ENCODE results near the gene PTPRN. TPM values are rescaled to one million over a fixed set of nuclear protein-coding genes. Genes with fewer than 3 reads are reported as not detected.
"Not testable (repeated sequence)": the region's sequence is repeated elsewhere in the genome, so short reads cannot be mapped to it uniquely, and the experiment has no call there.

Gene PTPRN
- total RNA-seq, 2 experiments from 2014 or later = not detected

DNA sequence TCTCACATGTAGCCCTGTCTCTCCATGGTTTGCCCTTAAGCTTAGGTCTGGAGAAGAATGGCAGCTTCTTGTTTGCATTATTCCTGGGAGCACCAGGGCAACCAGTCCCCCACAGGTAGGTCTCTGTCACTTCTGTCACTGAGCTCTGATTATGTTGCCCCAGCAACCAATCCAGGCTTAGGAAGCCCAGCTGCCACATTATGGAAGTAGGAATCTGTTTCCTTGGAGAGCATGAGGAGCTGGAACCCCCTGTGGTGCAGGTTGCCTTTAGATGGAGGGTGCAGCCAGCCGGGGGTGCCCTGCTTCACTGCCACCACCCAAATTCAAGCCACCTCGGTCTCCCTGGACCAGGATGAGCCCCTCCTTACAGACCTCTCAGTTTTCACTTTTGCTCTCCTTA, 18.5 kb upstream of the PTPRN start:
- POLR2A ChIA-PET = no interaction called here
- Mint-ChIP-seq H3K36me3 (no peaks in the 10 kb centered on the region), H3K4me1 (peaks cover 1% of the 10 kb centered on the region), H3K27me3 (peaks cover 48% of the 10 kb centered on the region), H3K27ac (no peak overlapping the region), H3K9me3 (peaks cover 2% of the 10 kb centered on the region), H3K4me3 (no peak overlapping the region)
- no peak for ATAC-seq (ENCODE audit: low read depth)
- no peak for DNase-seq

DNA sequence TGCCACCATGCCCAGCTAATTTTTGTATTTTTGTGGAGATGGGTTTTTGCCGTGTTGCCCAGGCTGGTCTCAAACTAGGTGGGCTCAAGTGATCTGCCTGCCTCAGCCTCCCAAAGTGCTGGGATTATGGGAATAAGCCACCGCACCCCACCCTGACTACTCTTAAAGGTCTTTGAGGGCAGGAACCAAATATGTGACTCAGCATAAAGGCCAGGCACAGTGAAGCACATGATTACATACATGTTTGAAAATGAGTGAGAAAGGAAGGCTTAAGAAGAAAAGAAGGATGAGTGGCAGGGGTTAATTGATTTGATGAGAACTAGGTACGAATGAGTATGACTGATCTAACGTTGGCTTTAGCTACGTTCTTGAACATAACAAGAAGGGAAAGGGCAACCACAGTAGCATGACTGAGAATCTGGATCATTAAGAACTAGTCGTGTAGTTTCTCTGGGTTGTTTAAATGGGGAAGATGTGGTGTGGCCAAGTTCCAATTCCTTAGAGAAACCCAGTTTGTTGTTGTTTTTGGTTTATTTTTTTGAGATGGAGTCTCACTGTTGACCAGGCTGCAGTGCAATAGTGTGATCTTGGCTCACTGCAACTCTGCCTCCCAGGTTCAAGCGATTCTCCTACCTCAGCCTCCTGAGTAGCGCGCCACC, 16.6 kb upstream of the PTPRN start:
- H3K36me3 Mint-ChIP-seq = no peaks in the 10 kb centered on the region
- DNase-seq = no peak
- H3K4me3 Mint-ChIP-seq = no peak overlapping the region
- peaks cover 32% of the 10 kb centered on the region for H3K27me3 Mint-ChIP-seq
- ATAC-seq (ENCODE audit: low read depth) = no peak
- H3K27ac Mint-ChIP-seq = no peak overlapping the region
- peaks cover 6% of the 10 kb centered on the region for H3K4me1 Mint-ChIP-seq
- H3K9me3 Mint-ChIP-seq = no peaks in the 10 kb centered on the region
- POLR2A ChIA-PET = no interaction called here

DNA sequence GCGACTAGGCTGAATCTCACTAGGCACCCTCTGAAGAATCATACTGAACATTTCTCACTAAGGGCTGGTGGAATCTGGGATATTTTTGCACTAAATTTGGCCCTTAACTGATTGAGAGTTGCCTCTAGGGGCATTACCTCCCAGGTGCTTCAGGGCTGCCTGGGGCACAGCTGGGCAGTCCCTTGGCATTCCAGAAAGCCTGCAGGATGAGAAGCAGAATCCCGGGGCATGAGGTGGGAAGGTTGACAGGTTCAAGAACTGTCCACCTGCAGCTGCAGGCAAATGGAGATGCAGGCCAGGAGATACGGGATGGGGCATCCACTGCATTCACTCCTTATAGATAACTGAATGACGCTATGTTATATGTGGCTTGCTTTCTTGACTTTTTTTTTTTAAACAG, 15.9 kb upstream of the PTPRN start:
- Mint-ChIP-seq H3K4me1 (peaks cover 7% of the 10 kb centered on the region), H3K4me3 (no peak overlapping the region), H3K36me3 (no peaks in the 10 kb centered on the region), H3K27ac (no peak overlapping the region), H3K9me3 (no peaks in the 10 kb centered on the region), H3K27me3 (peaks cover 28% of the 10 kb centered on the region)
- DNase-seq = no peak
- POLR2A ChIA-PET = no interaction called here
- ATAC-seq (ENCODE audit: low read depth) = no peak

DNA sequence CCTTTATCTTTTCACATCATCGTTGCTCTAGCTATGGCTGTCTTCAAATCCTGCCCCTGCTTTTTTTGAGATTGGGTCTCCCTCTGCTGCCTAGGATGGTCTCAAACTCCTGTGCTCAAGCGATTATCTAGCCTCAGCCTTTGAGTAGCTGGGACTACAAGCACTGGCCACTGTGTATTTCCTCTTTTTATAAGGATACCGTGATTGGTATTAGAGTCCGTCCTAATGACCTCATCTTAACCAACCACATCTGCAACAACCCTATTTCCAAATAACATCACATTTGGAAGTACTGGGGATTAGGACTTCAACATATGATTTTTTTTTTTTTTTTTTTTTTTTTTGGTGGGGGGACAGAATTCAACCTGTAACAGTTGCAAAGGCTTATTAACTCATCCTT, 14.2 kb upstream of the PTPRN start:
- H3K4me1 Mint-ChIP-seq = peaks cover 7% of the 10 kb centered on the region
- H3K36me3 Mint-ChIP-seq = no peaks in the 10 kb centered on the region
- no peak overlapping the region for H3K4me3 Mint-ChIP-seq
- peaks cover 27% of the 10 kb centered on the region for H3K27me3 Mint-ChIP-seq
- H3K27ac Mint-ChIP-seq = no peak overlapping the region
- DNase-seq = no peak
- POLR2A ChIA-PET = no interaction called here
- no peak for ATAC-seq (ENCODE audit: low read depth)
- H3K9me3 Mint-ChIP-seq = no peaks in the 10 kb centered on the region

DNA sequence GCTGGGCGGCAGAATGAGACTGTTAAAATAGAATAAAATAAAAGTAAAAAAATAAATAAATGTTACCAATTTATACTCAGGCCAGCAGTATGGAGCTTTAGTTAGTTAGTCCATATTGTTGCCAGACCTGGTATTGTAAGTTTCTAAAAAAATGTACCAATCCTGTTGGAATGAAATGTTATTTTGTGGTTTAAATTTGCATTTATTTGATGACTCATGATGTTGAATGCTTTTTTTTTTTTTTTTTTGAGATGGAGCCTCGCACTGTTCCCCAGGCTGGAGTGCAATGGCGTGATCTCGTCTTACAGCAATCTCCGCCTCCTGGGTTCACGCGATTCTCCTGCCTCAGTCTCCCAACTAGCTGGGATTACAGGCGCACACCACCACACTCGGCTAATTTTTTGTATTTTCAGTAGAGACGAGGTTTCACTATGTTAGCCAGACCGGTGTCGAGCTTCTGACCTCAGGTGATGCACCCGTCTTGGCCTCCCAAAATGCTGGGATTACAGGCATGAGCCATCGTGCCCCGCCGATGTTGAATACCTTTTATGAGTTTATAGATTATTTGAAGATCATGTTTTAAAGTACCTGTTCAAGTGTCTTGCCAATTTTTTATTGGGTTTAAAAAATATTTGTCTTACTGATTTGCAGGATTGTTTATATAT, 5.7 kb upstream of the PTPRN start:
- no peak overlapping the region for H3K27ac Mint-ChIP-seq
- no peaks in the 10 kb centered on the region for H3K4me1 Mint-ChIP-seq
- DNase-seq = no peak
- POLR2A ChIA-PET = no interaction called here
- H3K4me3 Mint-ChIP-seq = no peak overlapping the region
- H3K27me3 Mint-ChIP-seq = peaks cover 22% of the 10 kb centered on the region
- ATAC-seq (ENCODE audit: low read depth) = no peak
- H3K36me3 Mint-ChIP-seq = no peaks in the 10 kb centered on the region
- H3K9me3 Mint-ChIP-seq = no peaks in the 10 kb centered on the region

DNA sequence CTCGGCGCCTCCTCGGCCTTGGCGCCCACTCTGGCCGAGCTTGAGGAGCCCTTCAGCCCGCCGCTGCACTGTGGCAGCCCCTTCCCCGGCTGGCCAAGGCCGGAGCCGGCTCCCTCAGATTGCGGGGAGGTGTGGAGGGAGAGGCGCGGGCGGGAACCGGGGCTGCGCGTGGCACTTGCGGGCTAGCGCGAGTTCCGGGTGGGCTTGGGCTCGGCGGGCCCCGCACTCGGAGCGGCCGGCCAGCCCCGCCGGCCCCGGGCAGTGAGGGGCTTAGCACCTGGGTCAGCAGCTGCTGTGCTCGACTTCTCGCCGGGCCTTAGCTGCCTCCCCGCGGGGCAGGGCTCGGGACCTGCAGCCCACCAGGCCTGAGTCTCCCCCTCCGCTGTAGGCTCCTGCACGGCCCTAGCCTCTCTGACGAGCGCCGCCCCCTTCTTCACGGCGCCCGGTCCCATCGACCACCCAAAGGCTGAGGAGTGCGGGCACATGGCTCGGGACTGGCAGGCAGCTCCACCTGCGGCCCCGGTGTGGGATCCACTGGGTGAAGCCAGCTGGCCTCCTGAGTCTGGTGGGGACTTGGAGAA, 3.6 kb upstream of the PTPRN start:
- H3K27me3 Mint-ChIP-seq = peaks cover 34% of the 10 kb centered on the region
- H3K4me3 Mint-ChIP-seq; H3K9me3 Mint-ChIP-seq; H3K27ac Mint-ChIP-seq; H3K36me3 Mint-ChIP-seq; DNase-seq; H3K4me1 Mint-ChIP-seq; ATAC-seq (ENCODE audit: low read depth); POLR2A ChIA-PET: not testable (repeated sequence)

DNA sequence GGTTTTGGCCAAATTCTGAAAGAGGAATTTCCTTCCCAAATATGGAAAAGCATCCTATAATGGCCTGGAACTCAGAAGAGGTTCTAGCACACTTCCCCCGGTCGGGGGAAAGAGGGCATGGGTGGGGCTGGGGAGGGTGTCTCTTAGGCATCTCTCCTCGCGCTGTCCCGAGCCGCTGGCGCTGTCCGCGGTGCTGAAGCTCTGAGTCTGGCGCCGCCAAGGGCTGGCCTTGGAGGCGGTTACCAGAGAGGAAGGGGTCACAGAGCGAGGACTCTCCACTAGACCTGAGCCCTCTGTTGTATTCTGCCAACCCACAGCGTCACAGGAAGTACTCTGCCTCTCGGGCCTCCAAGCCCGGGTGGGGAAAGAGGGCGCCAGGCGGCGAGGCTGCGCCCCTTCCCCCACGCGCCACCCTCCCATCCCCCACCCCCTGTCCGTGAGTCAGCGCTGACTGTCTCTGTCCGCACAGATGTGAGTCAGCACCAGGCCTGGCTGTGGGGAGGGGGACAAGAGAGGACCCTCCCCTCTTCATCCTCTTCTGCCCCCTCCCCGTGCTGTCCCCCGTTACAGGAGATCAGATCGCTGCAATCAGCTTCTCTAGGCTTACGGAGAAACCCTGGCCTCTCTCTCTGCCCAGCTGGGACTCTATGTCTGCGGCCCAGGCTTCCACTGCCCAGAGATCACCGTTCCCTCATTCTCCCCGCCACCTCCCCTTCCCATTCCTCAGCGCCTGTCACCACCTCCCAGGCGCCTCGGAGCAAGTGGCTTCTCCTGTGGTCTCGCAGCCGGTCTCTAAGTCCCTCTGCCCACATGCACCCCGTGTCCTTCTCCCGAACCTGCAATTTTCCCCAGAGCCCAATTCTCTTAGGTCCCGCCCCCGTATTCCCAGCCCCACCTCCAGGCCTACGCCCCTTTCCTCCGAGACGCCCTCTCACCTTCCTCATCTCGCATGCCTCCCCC, 779 bp downstream of the PTPRN start:
- Mint-ChIP-seq H3K27me3 (peaks cover 50% of the 10 kb centered on the region), H3K36me3 (no peaks in the 10 kb centered on the region), H3K4me3 (no peak overlapping the region), H3K4me1 (no peaks in the 10 kb centered on the region), H3K9me3 (no peaks in the 10 kb centered on the region), H3K27ac (no peak overlapping the region)
- DNase-seq = peak; percentile 89
- ATAC-seq (ENCODE audit: low read depth) = peak; percentile 87
- POLR2A ChIA-PET = no interaction called here

DNA sequence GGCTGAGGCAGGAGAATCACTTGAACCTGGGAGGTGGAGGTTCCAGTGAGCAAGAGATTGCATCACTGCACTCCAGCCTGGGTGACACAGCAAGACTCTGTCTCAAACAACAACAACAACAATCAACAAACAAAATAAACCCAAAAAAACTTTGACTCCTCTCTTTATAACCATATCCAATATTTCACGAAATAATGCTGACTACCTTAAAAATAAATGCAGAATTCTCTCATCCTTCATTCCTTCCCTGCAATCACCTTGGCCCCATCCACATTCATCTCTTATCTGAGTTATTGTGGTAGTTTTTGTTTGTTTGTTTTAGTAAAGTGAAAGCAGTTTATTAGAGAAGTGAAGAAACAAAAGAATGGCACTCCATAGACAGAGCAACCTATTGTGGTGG, 3.2 kb downstream of the PTPRN start:
- no peak overlapping the region for H3K27ac Mint-ChIP-seq
- no peaks in the 10 kb centered on the region for H3K9me3 Mint-ChIP-seq
- H3K4me3 Mint-ChIP-seq = no peak overlapping the region
- H3K4me1 Mint-ChIP-seq = no peaks in the 10 kb centered on the region
- ATAC-seq (ENCODE audit: low read depth) (no peak), DNase-seq (no peak)
- no peaks in the 10 kb centered on the region for H3K36me3 Mint-ChIP-seq
- peaks cover 57% of the 10 kb centered on the region for H3K27me3 Mint-ChIP-seq
- POLR2A ChIA-PET = no interaction called here

DNA sequence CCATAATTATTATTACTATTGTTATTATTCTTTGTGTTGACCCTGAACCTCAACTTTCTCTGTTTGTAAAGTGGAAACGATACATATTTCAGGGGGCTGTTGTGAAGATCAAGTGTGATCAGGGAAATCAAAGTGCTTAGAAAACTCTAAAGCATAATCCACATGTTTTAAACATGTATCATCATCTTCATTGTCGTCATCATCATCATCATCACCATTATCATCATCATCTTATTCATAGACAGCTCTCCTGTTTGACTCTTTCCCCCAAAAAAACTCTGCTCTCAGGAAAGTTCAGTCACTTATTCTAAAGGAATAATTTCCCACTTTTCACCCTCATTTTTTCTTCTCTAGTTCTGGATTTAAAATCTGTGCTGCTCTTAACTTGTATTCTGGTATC, 5.0 kb downstream of the PTPRN start:
- H3K27me3 Mint-ChIP-seq = peaks cover 46% of the 10 kb centered on the region
- no peak overlapping the region for H3K4me3 Mint-ChIP-seq
- H3K9me3 Mint-ChIP-seq = no peaks in the 10 kb centered on the region
- ATAC-seq (ENCODE audit: low read depth) (no peak), DNase-seq (no peak)
- no peaks in the 10 kb centered on the region for H3K4me1 Mint-ChIP-seq
- H3K36me3 Mint-ChIP-seq = no peaks in the 10 kb centered on the region
- POLR2A ChIA-PET = no interaction called here
- no peak overlapping the region for H3K27ac Mint-ChIP-seq

DNA sequence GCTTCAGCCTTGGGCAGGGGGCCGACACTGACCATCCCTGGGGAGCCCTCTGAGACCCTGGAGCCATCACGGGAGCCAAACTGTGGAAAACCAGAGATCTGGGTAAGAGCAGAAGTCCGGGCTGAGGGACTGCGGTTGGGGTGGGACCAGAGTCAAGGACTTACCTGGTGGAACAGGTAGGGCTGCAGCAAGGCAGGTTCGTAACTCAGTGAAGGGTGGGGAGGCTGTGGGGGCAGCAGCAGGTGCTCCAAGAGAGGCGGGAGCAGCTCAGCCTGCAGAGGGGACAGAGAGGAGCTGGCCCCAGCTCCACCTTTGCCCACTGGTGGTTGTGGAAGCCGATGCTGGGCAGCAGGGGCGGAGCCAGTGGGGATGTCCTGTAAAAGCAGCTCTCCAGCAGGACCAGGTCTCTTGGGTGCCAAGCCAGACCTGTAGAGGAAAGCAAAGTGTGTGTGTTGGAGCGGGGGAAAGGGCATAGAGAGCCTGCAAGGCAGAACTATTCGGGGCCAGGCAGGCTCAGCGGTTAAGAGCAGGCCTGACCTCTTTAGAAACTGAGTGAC, 6.7 kb downstream of the PTPRN start:
- POLR2A ChIA-PET = no interaction called here
- DNase-seq = no peak
- Mint-ChIP-seq H3K27ac (no peak overlapping the region), H3K4me3 (no peak overlapping the region), H3K27me3 (peaks cover 34% of the 10 kb centered on the region), H3K4me1 (peaks cover 6% of the 10 kb centered on the region), H3K9me3 (no peaks in the 10 kb centered on the region), H3K36me3 (no peaks in the 10 kb centered on the region)
- ATAC-seq (ENCODE audit: low read depth) = no peak

DNA sequence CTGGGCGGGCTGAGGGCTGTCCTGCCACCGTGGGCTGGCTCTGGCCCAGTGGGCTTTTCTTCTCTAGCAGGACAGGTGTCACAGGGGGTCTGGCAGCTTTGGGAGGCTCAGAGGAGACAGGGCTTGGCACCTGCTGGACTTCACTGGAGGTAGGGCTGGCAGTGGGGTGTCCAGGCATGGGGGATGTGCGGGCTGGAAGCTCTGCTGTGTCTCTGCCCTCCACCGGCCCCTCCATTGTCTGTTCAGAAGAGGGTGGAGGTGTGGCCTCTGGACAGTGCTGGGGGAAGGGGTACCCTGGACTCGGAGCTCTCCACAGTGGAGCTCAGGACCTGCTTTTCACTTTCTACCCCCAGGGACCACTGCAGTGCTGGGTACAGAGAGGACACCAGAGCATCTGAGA, 9.2 kb downstream of the PTPRN start:
- ATAC-seq (ENCODE audit: low read depth) (no peak), DNase-seq (no peak)
- Mint-ChIP-seq H3K27me3 (peaks cover 25% of the 10 kb centered on the region), H3K27ac (no peak overlapping the region), H3K9me3 (no peaks in the 10 kb centered on the region), H3K4me3 (no peak overlapping the region), H3K36me3 (no peaks in the 10 kb centered on the region), H3K4me1 (peaks cover 16% of the 10 kb centered on the region)
- POLR2A ChIA-PET = no interaction called here

DNA sequence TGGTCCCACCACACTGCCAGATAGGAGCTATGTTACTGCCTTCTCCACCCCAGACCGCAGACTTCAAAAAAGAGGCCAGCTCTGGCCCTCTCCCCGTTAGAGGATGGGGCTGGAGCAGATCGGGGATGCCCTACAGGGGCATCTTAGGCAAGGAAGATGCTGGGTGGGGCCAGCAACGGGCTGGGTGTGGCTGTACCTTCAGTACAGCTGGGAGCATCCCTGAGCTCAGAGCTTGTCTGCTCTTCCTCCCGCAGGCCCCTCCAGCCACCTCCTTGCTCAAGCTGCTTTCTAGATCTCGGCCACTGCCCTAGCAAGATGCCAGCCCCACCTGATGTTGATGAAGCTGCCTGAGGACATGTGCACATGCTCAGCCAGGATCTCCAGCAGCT, 9.8 kb downstream of the PTPRN start:
- POLR2A ChIA-PET = interaction anchor here (1.1 kb wide), 1 partner anchor 70 kb away, joined by 3 read pairs; the partner anchor contains the start of genes ANKZF1 and ATG9A
- ATAC-seq (ENCODE audit: low read depth) (no peak), DNase-seq (no peak)
- Mint-ChIP-seq H3K36me3 (no peaks in the 10 kb centered on the region), H3K4me3 (peak overlapping the region; percentile 58), H3K4me1 (peaks cover 18% of the 10 kb centered on the region), H3K9me3 (no peaks in the 10 kb centered on the region), H3K27ac (no peak overlapping the region), H3K27me3 (peaks cover 22% of the 10 kb centered on the region)

DNA sequence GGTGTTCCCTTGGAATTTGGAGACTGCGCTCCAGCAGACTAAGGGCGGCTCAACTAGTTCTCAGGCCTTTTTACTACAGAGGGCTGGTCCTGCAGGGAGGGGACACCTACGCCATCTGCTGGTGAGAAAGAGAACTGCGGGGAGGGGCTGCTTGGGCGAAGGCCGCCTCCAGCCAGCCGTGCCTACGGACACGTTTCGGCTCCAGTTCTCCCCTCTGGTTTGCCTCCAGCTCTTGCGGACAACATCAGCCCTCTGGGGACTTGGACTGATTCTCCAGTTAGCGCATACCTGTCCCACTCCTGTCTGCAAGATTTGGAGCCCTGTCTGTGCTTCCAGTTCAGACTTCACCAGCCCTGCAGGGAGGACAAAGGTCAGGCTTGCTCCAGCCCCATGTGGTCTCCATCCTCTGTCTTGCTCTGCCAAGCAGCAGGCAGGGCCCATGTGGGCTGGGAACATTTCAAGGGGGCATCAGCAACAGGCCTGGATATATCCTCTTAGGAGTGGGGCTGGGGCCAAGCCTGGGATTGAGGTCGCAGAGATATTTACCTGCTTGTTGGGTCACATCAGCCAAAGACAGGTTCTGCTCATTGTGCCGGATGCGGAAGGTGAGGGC, 10.3 kb downstream of the PTPRN start:
- peak; percentile 90 for DNase-seq
- no peaks in the 10 kb centered on the region for H3K36me3 Mint-ChIP-seq
- peak; percentile 54 for ATAC-seq (ENCODE audit: low read depth)
- POLR2A ChIA-PET = interaction anchor here (1.1 kb wide), 1 partner anchor 70 kb away, joined by 3 read pairs; the partner anchor contains the start of genes ANKZF1 and ATG9A
- H3K4me3 Mint-ChIP-seq = peak overlapping the region; percentile 58
- H3K27ac Mint-ChIP-seq = no peak overlapping the region
- H3K27me3 Mint-ChIP-seq = peaks cover 21% of the 10 kb centered on the region
- H3K9me3 Mint-ChIP-seq = no peaks in the 10 kb centered on the region
- H3K4me1 Mint-ChIP-seq = peaks cover 23% of the 10 kb centered on the region
